GM12873 (cell line): ENCODE results near the gene SCD5.

Experiments used
- TF ChIP-seq, protein P1 (sequence below): IDR thresholded peaks from 2 replicates; pipeline ENCODE4 v1.5.1; 2012; ENCODE audit warnings: low read depth, mild to moderate bottlenecking, moderate library complexity, low read length, control low read depth; ENCODE audit not compliant: insufficient read depth; ENCODE audit errors: missing control alignments

The SCD5 gene

DNA sequence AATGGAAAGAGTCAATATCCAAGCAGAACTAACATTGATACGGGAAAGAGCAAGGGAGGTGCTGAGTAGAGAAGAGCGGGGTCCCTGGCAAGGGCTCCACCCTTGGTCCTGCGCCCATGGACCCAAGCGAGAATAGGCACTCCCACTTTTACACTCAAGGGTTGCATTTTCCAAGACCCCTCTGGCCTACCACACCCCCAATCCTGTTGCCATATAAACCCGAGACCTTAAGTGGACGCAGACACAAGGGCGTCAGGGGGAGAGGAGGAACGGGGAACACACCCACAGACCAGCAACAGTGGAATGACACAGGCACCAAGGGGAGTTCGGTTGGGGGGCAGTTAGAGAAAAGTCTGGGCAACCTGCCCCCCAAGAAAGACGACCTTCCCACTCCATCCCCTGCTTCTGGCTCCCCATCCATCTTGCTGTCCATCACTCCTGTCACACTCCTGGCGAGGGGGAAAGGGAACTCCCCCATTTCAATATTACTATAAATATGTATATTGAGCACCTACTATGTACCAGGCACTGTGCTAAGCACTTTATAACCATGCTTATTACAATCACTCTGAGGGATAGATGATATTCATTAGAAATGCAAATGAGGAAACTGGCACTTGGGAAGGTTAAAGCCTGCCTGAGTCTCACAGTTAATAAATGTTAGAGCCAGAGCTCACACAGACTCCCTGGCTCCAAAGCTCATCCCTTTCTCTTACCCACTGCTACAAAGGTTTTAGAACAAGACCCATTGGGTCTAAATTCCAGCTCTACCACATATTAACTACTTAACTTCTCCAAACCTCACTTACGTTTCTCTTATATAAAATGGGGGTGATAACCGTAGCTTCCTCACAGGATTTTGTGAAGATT lies 51.7 kb downstream of the SCD5 start:
- TF ChIP-seq, protein P1, sequence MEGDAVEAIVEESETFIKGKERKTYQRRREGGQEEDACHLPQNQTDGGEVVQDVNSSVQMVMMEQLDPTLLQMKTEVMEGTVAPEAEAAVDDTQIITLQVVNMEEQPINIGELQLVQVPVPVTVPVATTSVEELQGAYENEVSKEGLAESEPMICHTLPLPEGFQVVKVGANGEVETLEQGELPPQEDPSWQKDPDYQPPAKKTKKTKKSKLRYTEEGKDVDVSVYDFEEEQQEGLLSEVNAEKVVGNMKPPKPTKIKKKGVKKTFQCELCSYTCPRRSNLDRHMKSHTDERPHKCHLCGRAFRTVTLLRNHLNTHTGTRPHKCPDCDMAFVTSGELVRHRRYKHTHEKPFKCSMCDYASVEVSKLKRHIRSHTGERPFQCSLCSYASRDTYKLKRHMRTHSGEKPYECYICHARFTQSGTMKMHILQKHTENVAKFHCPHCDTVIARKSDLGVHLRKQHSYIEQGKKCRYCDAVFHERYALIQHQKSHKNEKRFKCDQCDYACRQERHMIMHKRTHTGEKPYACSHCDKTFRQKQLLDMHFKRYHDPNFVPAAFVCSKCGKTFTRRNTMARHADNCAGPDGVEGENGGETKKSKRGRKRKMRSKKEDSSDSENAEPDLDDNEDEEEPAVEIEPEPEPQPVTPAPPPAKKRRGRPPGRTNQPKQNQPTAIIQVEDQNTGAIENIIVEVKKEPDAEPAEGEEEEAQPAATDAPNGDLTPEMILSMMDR: no peak

GRCh38 chr4:82745173-82745842 lies 53.3 kb downstream of the SCD5 start:
- TF ChIP-seq, protein P1: no peak

DNA sequence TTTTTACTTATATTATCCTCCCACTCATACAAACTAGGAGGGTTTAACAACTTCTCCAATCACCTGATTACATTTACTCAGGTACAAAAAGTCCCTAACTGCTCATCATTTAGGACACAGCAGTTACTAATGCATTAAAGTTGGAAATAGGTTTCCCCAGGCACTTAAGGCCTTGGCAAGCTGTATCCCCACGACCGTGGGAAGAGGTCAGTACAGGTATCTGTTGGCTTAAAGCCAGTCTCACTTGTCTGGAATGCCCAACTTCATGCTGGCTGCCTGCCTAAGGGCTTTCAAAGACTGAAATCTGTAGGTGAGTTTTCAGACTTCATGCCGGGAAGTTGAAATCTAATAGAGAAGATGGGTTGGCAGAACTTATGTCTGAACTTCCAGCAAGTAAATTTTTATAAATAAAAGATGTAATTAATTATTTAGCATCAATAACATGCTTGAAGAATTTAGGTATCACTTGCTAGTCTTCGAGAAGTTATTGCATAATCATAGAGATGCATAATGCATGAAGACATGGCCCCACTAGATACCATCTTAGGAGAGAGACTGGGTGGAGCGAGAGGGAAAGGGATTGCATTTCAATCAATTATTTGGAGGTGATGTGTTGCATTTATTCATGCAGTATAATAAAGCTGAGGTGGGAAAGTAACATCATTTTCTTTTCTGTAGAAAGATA lies 54.2 kb downstream of the SCD5 start:
- TF ChIP-seq, protein P1: no peak

- TF ChIP-seq, protein P1: no peak
These were observed 57.4 kb downstream of the SCD5 start for GRCh38 chr4:82741188-82741587.

GRCh38 chr4:82739287-82740190 lies 59.1 kb downstream of the SCD5 start:
- TF ChIP-seq, protein P1: peak; percentile 100

- TF ChIP-seq, protein P1: no peak
These were observed 61.2 kb downstream of the SCD5 start for GRCh38 chr4:82737354-82737753.
